Glutamatergic neuron (in vitro differentiated cells): ENCODE measurements around the gene ACVR1C. TPM values are rescaled to one million over a fixed set of nuclear protein-coding genes. Genes with fewer than 3 reads are reported as not detected.

Experiments used
- DNase-seq: peaks from one replicate; pipeline ENCODE4 v3.0.0; 2022
- H3K27ac Mint-ChIP-seq: one replicate; pipeline ENCODE4 v1.8.0; 2020; ENCODE audit warnings: mild to moderate bottlenecking, mixed read lengths, inconsistent platforms; ENCODE audit not compliant: unreplicated experiment
- H3K27me3 Mint-ChIP-seq: one replicate; pipeline ENCODE4 v1.8.0; 2020; ENCODE audit warnings: mild to moderate bottlenecking, moderate library complexity, mixed read lengths, inconsistent platforms; ENCODE audit not compliant: unreplicated experiment
- H3K36me3 Mint-ChIP-seq: one replicate; pipeline ENCODE4 v1.8.0; 2020; ENCODE audit warnings: mild to moderate bottlenecking, mixed read lengths, inconsistent platforms; ENCODE audit not compliant: unreplicated experiment
- H3K4me1 Mint-ChIP-seq: one replicate; pipeline ENCODE4 v1.8.0; 2020; ENCODE audit warnings: mild to moderate bottlenecking, low read depth, mixed read lengths, inconsistent platforms; ENCODE audit not compliant: unreplicated experiment
- H3K4me3 Mint-ChIP-seq: one replicate; pipeline ENCODE4 v1.8.0; 2020; ENCODE audit warnings: mild to moderate bottlenecking, mixed read lengths, inconsistent platforms; ENCODE audit not compliant: unreplicated experiment
- H3K9me3 Mint-ChIP-seq: one replicate; pipeline ENCODE4 v1.8.0; 2020; ENCODE audit warnings: mild to moderate bottlenecking, moderate library complexity, mixed read lengths, inconsistent platforms; ENCODE audit not compliant: unreplicated experiment
- total RNA-seq: library from RNA; stranded (reverse); fragmentation: NEBNext Ultra II Directional; extraction: Animal tissue kit (Norgen Biotek cat#: 25700); gene quantifications from one replicate; pipeline ENCODE4 v1.2.1, GENCODE V29; 2021; ENCODE audit not compliant: unreplicated experiment
- TF ChIP-seq, protein P1 (sequence below): fragments of 200-600 bp; sonication (generic); IDR thresholded peaks from one replicate; pipeline ENCODE4 v1.5.0; 2021; ENCODE audit not compliant: partially characterized antibody, unreplicated experiment

ACVR1C gene
- total RNA-seq, 1 donor from 2014 or later, result 0.59 TPM

DNA sequence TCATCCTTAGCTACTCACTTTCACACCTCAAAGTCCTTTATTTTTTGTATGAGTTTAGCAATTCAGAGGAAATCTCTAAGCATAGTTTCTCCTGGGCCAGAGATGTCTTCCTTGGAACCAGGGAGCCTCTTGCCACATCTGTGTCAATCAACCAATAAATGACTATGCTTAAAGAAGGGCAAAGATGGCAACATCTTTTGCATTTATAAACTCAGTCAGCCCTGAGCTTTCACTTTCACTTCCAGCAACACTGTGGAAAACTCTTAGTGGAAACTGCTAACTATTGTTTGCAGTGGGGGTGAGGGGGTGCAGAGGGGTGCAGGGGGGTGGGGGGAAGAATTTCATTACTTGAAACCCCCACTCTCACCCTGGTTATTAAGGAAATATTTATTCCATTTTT lies 3.4 kb downstream of the ACVR1C start:
- H3K9me3 Mint-ChIP-seq, result peaks cover 1% of the 10 kb centered on the region
- H3K4me3 Mint-ChIP-seq, result no peak overlapping the region
- peaks cover 2% of the 10 kb centered on the region for H3K4me1 Mint-ChIP-seq
- TF ChIP-seq, protein P1, sequence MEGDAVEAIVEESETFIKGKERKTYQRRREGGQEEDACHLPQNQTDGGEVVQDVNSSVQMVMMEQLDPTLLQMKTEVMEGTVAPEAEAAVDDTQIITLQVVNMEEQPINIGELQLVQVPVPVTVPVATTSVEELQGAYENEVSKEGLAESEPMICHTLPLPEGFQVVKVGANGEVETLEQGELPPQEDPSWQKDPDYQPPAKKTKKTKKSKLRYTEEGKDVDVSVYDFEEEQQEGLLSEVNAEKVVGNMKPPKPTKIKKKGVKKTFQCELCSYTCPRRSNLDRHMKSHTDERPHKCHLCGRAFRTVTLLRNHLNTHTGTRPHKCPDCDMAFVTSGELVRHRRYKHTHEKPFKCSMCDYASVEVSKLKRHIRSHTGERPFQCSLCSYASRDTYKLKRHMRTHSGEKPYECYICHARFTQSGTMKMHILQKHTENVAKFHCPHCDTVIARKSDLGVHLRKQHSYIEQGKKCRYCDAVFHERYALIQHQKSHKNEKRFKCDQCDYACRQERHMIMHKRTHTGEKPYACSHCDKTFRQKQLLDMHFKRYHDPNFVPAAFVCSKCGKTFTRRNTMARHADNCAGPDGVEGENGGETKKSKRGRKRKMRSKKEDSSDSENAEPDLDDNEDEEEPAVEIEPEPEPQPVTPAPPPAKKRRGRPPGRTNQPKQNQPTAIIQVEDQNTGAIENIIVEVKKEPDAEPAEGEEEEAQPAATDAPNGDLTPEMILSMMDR, result no peak
- no peak for DNase-seq
- H3K27me3 Mint-ChIP-seq, result peaks cover 15% of the 10 kb centered on the region
- no peak overlapping the region for H3K27ac Mint-ChIP-seq
- H3K36me3 Mint-ChIP-seq, result peaks cover 4% of the 10 kb centered on the region

DNA sequence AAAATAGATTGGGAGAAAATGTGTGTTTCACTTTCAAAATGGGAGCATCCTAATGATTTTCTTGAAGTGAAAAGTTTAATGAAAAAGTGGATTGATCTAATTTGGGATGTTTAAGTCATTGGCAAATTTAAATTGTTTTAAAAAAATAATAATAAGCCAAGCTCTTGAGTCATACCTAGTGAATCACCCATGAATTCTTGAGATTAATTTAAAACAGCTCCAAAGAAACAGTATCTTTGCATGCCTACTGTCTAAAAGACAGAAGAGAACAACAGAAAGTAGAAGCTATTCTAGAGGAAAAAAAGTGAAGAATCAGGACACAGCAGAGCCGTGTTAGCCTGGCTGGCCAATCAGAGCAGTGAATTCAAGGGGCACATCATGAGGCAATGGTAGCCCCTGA lies 7.7 kb downstream of the ACVR1C start:
- peaks cover 4% of the 10 kb centered on the region for H3K36me3 Mint-ChIP-seq
- no peak overlapping the region for H3K27ac Mint-ChIP-seq
- no peaks in the 10 kb centered on the region for H3K4me1 Mint-ChIP-seq
- TF ChIP-seq, protein P1, result no peak
- H3K9me3 Mint-ChIP-seq, result peaks cover 1% of the 10 kb centered on the region
- H3K4me3 Mint-ChIP-seq, result no peak overlapping the region
- peaks cover 4% of the 10 kb centered on the region for H3K27me3 Mint-ChIP-seq
- DNase-seq, result no peak

DNA sequence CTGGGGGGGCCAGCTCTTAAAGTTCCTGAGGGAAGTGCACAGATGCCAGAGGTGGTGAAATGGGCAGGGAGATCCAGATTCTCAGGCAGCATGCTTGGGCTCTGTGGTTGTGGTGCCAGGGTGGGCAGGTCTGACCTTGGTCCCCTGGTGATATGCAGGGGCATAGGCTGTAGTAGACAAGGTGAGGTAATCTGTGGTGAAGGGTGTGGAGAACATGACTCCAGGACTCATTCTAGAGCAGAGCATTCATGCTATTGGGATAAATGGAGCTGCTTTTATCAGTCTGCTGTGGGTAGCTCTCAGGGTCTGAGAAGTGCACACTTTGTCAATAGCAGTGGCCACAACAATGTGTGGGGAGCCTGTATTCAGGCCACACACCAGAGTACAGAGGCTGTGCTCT lies 16.9 kb downstream of the ACVR1C start:
- Mint-ChIP-seq H3K27ac (no peak overlapping the region), H3K4me3 (no peak overlapping the region), H3K36me3 (peaks cover 10% of the 10 kb centered on the region), H3K9me3 (peaks cover 2% of the 10 kb centered on the region), H3K27me3 (peaks cover 3% of the 10 kb centered on the region), H3K4me1 (no peaks in the 10 kb centered on the region)
- DNase-seq, result no peak
- TF ChIP-seq, protein P1, result no peak

DNA sequence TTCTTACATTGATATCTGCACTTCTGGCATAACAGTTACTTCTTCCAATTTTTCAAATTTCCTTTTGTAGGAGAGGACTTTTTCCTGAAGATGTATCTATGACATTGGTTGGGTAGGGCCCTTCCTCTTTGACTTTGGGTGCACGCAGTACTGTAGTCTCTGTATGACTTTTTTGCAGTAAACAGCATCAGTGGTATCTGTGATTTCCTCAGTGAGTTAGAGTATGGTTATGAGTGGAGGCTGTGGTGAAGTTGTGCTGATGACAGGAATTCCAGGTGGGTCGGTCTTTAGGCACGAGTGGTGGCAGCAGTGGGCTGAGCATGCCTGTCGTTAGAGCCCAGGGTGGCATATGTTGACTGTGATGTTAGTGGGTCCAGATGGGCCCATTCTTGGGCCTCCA lies 17.6 kb downstream of the ACVR1C start:
- no peak overlapping the region for H3K27ac Mint-ChIP-seq
- H3K9me3 Mint-ChIP-seq, result peaks cover 2% of the 10 kb centered on the region
- peaks cover 10% of the 10 kb centered on the region for H3K36me3 Mint-ChIP-seq
- H3K4me3 Mint-ChIP-seq, result no peak overlapping the region
- H3K27me3 Mint-ChIP-seq, result peaks cover 3% of the 10 kb centered on the region
- DNase-seq, result no peak
- TF ChIP-seq, protein P1, result no peak
- H3K4me1 Mint-ChIP-seq, result no peaks in the 10 kb centered on the region

DNA sequence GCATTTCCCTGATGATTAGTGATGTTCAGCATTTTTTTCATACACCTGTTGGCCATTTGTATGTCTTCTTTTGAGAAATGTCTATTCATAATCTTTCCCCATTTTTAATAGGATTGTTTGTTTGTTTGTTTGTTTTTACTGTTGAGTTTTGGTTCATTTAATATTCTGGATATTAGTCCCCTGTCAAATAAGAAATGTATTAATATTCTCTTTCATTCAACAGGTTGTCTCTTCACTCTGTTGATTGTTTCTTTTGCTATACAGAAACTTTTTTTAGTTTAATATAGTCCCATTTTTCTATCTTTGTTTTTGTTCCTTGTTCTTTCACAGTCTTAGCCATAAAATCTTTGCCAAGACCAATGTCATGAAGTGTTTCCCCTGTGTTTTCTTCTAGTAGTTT lies 22.1 kb downstream of the ACVR1C start:
- Mint-ChIP-seq H3K4me3 (no peak overlapping the region), H3K4me1 (no peaks in the 10 kb centered on the region)

More for the DNA sequence above, 22.1 kb downstream of the ACVR1C start:
- TF ChIP-seq, protein P1, result no peak
- Mint-ChIP-seq H3K27me3 (peaks cover 3% of the 10 kb centered on the region), H3K9me3 (peaks cover 2% of the 10 kb centered on the region), H3K36me3 (peaks cover 10% of the 10 kb centered on the region), H3K27ac (no peak overlapping the region)
- DNase-seq, result no peak
